ENCODE results near the gene FOXD3.

FOXD3 gene

GRCh38 chr1:63322114-63322943 lies at the start of gene FOXD3:
Gene FOXD3 (plus strand): TSS chr1:63322567. CDS start chr1:63323059, 492 bp downstream.
- no peak for FAIRE-seq

- no peak for FAIRE-seq
Measured at GRCh38 chr1:63272811-63273210, 49.6 kb upstream of the FOXD3 start.

- no peak for FAIRE-seq
Measured at GRCh38 chr1:63274371-63274770, 48.0 kb upstream of the FOXD3 start.

GRCh38 chr1:63274979-63275378 lies 47.4 kb upstream of the FOXD3 start:
- no peak for FAIRE-seq

GRCh38 chr1:63276624-63277023 lies 45.7 kb upstream of the FOXD3 start:
- FAIRE-seq = no peak

- no peak for FAIRE-seq
Measured at GRCh38 chr1:63277195-63278192, 44.9 kb upstream of the FOXD3 start.

GRCh38 chr1:63281753-63282152 lies 40.6 kb upstream of the FOXD3 start:
- no peak for FAIRE-seq

GRCh38 chr1:63289135-63289534 lies 33.2 kb upstream of the FOXD3 start:
- FAIRE-seq = no peak

- no peak for FAIRE-seq
Measured at GRCh38 chr1:63294803-63295594, 27.4 kb upstream of the FOXD3 start.

- no peak for FAIRE-seq
Measured at GRCh38 chr1:63304410-63304809, 18.0 kb upstream of the FOXD3 start.

GRCh38 chr1:63305043-63305442 lies 17.3 kb upstream of the FOXD3 start:
- no peak for FAIRE-seq

GRCh38 chr1:63307196-63307794 lies 15.1 kb upstream of the FOXD3 start:
- FAIRE-seq = no peak

GRCh38 chr1:63316598-63316983 lies 5.8 kb upstream of the FOXD3 start:
- no peak for FAIRE-seq

GRCh38 chr1:63316984-63317816 lies 5.2 kb upstream of the FOXD3 start:
- no peak for FAIRE-seq

GRCh38 chr1:63317817-63318152 lies 4.6 kb upstream of the FOXD3 start:
- FAIRE-seq = no peak

GRCh38 chr1:63318201-63318979 lies 4.0 kb upstream of the FOXD3 start:
- FAIRE-seq = no peak

- no peak for FAIRE-seq
Measured at GRCh38 chr1:63319046-63320021, 3.0 kb upstream of the FOXD3 start.

- FAIRE-seq = no peak
Measured at GRCh38 chr1:63320022-63320721, 2.2 kb upstream of the FOXD3 start.

Data from colon (tissue), 2 donors.